Measurements from ENCODE around the gene NR1D1. TPM values are rescaled to one million over a fixed set of nuclear protein-coding genes. Genes with fewer than 3 reads are reported as not detected.
"Not testable (repeated sequence)": the region's sequence is repeated elsewhere in the genome, so short reads cannot be mapped to it uniquely, and the experiment has no call there.

Gene NR1D1
- under 0.01 TPM for total RNA-seq

DNA sequence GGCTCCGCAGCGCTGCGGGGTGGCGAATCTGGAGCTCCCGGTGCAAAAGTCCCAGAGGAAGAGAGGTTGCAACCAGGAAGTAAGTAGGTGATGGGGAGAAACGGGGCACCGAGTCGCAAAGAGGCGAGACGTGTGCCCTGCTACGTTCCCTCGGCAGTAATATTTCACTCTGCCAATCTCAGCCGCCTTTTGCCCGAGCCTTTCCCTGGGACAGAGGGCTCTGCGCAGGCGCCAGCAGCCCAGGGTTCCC is at the start of gene NR1D1:
TSS of gene NR1D1 (minus strand) at position 171 of the 250 bp plus-strand sequence. CDS start 495 bp downstream, outside the sequence.
- FAIRE-seq (no peak), DNase-seq (ENCODE audit: low spot score in 2 of 2) (no peak)

DNA sequence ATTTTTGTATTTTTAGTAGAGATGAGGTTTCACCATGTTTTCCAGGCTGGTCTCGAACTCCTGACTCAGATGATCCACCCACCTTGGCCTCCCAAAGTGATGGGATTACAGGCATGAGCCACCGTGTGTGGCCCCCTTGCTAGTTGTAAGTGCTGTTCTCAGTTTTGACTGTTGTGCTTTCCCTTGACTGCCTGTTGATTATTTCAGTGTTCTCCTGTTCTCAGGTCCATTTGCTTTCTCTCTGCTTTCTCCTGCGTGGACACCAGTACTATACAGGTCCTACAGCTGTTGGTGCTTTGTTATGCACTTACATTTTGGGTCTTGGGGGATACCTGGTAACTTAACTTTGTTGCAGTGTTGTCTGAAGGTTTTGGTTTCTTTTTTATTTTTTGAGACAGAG is 48.1 kb upstream of the NR1D1 start:
- no peak for FAIRE-seq
- no peak for DNase-seq (ENCODE audit: low spot score in 2 of 2)

- DNase-seq (ENCODE audit: low spot score in 2 of 2) (no peak), FAIRE-seq (no peak)
These were observed 45.1 kb upstream of the NR1D1 start for GRCh38 chr17:40145476-40145875.

- not testable (repeated sequence) for DNase-seq (ENCODE audit: low spot score in 2 of 2); FAIRE-seq
These were observed 42.8 kb upstream of the NR1D1 start for GRCh38 chr17:40143166-40143565.

DNA sequence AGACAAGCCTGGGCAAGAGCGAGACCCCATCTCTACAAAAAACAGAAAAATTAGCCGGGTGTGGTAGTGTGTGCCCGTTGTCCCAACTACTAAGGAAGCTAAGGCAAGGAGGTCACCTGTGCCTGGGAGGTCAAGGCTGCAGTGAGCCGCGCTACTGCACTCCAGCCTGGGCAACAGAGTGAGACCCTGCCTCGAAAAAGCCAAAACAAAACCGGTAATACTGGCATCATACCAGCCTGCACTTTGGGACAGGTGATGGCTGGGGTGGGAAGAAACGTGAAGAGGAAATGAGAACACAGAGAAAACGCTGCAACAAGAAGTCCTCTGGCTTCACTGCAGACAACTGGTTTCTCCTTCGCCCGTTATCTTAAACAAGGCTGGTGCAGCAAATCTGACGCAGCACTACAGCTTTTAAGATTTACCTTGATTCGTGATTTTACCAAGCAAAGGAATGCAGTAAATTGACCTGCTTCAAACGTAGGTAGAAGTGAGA is 39.2 kb upstream of the NR1D1 start:
- FAIRE-seq (no peak), DNase-seq (ENCODE audit: low spot score in 2 of 2) (no peak)

GRCh38 chr17:40135817-40136216 is 35.4 kb upstream of the NR1D1 start:
- DNase-seq (ENCODE audit: low spot score in 2 of 2) (no peak), FAIRE-seq (no peak)

- no peak for FAIRE-seq
- DNase-seq (ENCODE audit: low spot score in 2 of 2) = no peak
These were observed 33.8 kb upstream of the NR1D1 start for GRCh38 chr17:40134184-40134583.

DNA sequence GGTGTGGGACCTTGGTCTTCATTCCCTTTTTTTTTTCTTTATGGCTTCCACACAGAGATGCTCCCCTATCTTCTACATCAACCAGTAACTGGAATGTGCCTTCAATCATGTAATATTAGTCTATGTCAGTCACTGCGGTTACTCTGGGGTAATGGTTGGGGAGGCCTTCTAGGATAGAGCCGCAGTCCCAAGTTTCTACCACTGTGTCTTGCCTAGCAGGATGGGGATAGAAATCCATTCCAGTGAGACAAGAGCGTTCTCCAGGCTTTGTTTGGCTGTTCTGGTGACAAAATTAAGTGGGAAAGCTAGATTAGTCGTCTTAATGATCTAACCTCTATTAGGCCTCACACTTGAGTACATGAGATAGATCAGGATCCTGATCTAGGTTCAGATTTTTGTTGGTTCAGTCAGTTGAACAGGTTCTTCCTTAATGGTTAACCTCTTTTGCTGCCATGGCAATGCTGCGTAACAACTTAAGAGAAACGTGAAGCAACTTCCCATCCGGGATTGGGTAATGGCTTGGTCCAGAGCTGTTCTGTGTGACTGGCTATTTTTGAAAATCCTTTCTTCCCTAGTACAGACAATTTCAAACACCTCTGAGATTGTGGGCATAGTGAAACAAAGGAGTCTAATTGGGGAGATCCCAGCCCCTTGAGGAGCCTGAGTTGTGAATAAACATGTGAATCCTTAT is 30.1 kb upstream of the NR1D1 start:
- FAIRE-seq (no peak), DNase-seq (ENCODE audit: low spot score in 2 of 2) (no peak)

DNA sequence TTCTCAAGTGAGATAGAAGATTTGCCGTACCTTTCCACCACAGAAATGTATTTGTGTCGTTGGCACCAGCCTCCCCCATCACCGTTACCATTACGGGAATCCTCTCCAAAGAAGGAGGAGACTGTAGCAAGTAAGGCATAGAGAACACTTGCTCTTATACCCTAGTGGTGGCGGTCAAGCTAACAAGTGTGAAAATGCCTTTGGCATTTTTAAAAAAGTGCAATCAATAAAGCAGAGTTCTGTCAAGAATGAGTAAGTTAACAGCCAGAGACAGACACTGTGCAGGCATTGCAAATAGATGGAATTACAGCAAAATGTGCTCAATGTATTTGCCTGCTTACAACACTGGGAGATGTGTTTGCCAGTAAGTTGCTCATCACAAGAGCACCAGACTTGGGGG is 29.1 kb upstream of the NR1D1 start:
- FAIRE-seq = no peak
- DNase-seq (ENCODE audit: low spot score in 2 of 2) = no peak

DNA sequence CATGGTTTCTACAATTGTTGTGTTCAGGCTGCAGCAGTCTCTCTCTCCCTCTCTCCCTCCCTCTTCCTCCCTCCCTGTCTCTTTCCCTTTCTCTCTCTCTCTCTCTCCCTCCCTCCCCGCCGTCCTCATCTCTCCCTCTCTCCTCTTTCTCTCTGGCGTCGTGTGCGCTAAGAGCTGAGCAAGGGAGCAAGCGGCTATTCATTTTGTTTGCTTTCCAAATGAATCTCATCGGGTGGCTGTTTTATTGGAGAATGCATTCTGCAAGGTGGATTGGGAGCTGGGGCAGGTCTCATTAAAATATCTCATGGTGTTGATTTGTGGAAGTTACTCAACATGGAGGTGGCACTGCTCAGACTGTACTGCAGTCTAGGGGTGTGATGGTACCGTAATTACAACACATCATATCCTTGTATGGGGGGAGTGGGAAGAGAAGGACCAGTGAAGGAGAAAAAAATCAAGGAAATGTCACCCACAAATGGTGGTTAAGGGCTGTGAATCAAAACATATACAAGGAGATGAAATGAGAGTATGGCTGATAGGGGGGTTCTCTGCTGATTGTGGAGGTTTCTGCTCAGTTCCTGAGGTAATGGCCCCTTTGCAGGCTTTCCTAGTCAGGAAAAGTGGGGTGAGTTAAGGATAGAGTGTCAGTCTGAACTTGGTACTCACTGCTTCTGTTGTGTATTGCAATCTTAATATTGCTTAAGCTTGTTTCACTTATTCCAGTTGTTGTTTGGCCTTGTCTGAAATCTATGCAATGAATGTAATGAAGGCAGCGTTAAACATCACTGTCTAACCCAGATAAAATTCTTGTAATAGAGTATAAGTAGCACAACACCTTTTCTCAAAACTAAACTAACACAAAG is 24.1 kb upstream of the NR1D1 start:
- DNase-seq (ENCODE audit: low spot score in 2 of 2) (no peak), FAIRE-seq (no peak)

GRCh38 chr17:40123811-40124114 is 23.4 kb upstream of the NR1D1 start:
- FAIRE-seq (no peak), DNase-seq (ENCODE audit: low spot score in 2 of 2) (no peak)

- DNase-seq (ENCODE audit: low spot score in 2 of 2) (peak in 1 of 2 donors; percentile 49), FAIRE-seq (no peak)
These were observed 22.8 kb upstream of the NR1D1 start for GRCh38 chr17:40122999-40123810.

GRCh38 chr17:40122136-40122998 is 22.0 kb upstream of the NR1D1 start:
- FAIRE-seq (no peak), DNase-seq (ENCODE audit: low spot score in 2 of 2) (peak; percentile 84 to 92)

DNA sequence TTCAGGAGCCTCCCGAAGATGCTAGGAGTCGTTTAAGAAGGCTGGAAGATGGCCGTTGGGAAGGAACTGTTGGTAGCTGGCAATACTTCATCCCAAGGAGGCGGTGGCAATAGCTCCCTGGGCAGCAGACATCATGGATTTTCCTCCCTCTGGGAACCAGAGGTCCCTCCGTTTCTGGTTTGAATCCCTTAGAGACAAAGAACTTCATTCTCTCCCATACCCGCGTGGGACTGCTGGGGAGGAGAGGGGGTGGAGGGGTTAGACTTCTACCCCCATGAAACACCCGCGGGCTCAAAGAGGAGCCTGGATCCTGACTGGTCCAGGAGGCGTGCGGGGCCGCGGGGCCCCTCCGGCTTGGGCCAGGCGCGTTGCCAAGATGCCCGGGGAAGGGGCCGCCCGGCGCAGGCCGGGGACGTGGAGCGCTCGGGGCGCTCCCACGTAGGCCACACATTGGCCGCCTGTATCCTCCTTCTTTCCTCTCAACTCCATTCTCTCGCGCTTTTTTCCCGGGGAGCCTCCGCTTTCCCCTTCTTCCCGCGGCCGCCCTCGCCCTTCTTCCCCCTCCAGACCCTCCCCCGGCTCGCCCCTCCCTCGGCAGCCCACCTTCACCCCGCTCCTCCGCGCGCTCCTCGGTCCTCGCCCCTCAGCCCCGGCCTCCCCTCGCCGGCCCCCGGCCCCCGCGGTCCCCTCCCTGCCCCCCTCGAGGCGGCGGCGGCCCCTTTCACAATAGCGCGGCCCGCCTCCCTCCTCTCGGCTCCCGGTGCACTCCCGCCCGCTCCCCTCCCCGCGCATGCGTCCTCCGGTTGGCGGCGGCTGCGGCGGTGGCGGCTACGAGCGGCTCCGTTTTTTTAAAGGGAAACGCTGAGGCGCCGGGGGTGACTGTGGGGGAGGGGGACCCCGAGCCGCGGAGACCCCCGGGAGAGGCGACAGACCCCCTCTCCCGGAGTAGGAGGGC is 21.1 kb upstream of the NR1D1 start, which contains the start of gene MSL1:
TSS of gene MSL1 (plus strand) at position 791 of the 955 bp plus-strand sequence. CDS start 642 bp downstream, outside the sequence.
- peak; percentile 92 to 95 for DNase-seq (ENCODE audit: low spot score in 2 of 2)
- FAIRE-seq = no peak

- DNase-seq (ENCODE audit: low spot score in 2 of 2) (no peak), FAIRE-seq (no peak)
These were observed 14.7 kb upstream of the NR1D1 start for GRCh38 chr17:40115101-40115436.

DNA sequence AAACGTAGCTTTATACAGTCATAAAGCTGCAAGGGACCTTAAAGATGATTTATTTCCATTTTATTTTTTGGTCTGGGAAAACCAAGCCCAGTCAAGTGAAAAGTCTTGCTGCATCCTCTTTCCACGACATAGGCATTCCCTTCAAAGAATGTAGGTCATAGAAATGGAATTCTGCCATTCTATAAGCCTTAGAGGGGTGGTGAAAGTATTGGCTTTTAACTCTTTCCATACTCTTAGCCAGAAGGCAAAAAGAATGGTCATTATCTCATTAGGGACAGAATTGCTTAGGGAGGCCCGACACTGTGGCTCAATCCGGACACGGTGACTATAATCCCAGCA is 13.5 kb upstream of the NR1D1 start:
- no peak for FAIRE-seq
- no peak for DNase-seq (ENCODE audit: low spot score in 2 of 2)

DNA sequence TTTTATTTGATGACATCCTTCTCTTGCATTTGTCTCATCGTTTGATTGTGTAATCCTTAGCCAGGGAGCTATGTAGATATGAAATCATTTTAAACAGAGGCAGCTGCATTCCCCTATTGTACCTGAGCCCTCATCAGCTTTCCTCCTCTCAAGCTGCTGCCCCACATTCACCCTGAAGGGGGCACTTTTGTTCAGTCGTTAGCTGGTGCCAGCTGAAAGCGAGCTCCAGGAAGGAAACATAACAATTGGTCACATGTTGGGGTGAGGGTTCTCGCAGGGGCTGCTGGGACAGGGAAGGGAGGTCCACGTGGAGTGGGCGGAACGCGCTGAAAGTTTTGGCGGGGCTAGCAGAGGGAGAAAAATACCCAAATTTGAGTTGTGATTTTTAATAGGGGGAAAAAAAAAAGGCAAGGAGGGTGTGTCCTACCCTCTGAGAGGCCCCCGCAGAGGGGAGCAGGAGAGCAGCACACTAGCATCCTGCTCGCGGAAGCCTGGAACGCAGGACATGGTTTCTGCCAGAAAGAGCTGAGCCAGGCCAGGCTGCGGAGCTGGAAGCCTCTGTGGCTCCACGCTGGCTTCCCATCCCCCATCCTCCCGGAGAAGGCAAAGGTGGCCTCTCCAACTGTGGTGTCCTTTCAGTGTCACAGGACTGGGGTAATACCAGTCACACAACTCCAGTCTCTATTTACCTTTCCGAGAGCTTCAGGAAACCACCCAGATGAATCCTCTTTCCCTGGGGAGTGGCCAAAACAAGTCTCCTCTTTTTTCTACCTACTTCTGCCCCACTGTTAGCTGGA is 12.9 kb upstream of the NR1D1 start:
- DNase-seq (ENCODE audit: low spot score in 2 of 2) = peak; percentile 86 to 88
- peak; percentile 34 for FAIRE-seq

- DNase-seq (ENCODE audit: low spot score in 2 of 2) (no peak), FAIRE-seq (no peak)
These were observed 12.3 kb upstream of the NR1D1 start for GRCh38 chr17:40112718-40113109.
